ENCODE data around the gene CDH3.
A peak's percentile ranks its signal among the peaks of the same experiment; 100 is the strongest.

The CDH3 gene

GRCh38 chr16:68636818-68637217 lies 8.3 kb upstream of the CDH3 start:
- Histone ChIP-seq H3K4me3 (ENCODE audit: low read depth, low read length) (no peak overlapping the region), H3K4me1 (ENCODE audit: control insufficient read depth, insufficient read depth, low read length) (no peaks in the 10 kb centered on the region), H3K9me3 (ENCODE audit: control insufficient read depth, insufficient read depth, low read length) (no peaks in the 10 kb centered on the region), H3K9ac (ENCODE audit: low read depth, low read length) (no peak overlapping the region), H3K27me3 (ENCODE audit: control insufficient read depth, insufficient read depth, low read length) (peaks cover 7% of the 10 kb centered on the region), H3K36me3 (ENCODE audit: control insufficient read depth, insufficient read depth, low read length) (no peaks in the 10 kb centered on the region)

DNA sequence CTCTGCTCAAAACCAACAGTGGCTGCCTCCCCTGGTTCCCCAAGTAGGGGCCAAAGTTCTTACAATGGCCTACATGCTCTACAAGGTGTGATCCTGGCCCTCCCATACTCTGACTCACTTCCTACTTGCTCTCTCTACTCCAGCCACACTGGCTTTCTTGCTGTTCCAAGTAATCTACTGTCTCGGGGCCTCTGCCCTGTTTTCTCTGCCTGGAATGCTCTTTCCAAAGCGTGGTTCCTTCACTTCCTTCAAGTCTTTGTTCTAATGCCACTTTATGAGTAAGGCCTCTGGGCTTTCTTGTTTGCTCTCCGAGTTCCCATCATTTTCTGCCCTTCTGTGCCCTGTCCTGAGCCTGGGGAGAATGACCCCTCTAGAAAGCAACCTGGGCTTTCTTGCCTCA lies 4.1 kb upstream of the CDH3 start:
- Histone ChIP-seq H3K4me3 (ENCODE audit: low read depth, low read length) (no peak overlapping the region), H3K36me3 (ENCODE audit: control insufficient read depth, insufficient read depth, low read length) (no peaks in the 10 kb centered on the region), H3K27me3 (ENCODE audit: control insufficient read depth, insufficient read depth, low read length) (peaks cover 18% of the 10 kb centered on the region), H3K4me1 (ENCODE audit: control insufficient read depth, insufficient read depth, low read length) (peaks cover 7% of the 10 kb centered on the region), H3K9ac (ENCODE audit: low read depth, low read length) (no peak overlapping the region), H3K9me3 (ENCODE audit: control insufficient read depth, insufficient read depth, low read length) (no peaks in the 10 kb centered on the region)

DNA sequence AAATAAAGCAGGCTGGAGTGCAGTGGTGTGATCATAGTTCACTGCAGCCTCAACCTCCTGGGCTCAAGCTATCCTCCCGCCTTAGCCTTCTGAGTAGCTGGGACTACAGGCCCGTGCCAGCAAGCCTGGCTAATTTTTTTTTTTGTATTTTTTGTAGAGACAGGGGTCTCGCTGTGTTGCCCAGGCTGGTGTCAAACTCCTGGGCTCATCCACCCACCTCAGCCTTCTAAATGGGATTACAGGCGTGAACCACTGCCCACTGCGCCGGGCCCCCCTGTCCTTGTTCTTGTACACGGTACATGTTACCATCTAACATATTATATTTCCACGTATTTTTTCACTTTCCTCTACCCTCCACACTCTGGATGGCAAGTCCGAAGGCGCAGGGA lies 3.1 kb upstream of the CDH3 start:
- Histone ChIP-seq H3K4me3 (ENCODE audit: low read depth, low read length) (peak overlapping the region; percentile 36), H3K4me1 (ENCODE audit: control insufficient read depth, insufficient read depth, low read length) (peaks cover 10% of the 10 kb centered on the region), H3K9me3 (ENCODE audit: control insufficient read depth, insufficient read depth, low read length) (no peaks in the 10 kb centered on the region), H3K36me3 (ENCODE audit: control insufficient read depth, insufficient read depth, low read length) (no peaks in the 10 kb centered on the region), H3K27me3 (ENCODE audit: control insufficient read depth, insufficient read depth, low read length) (peaks cover 18% of the 10 kb centered on the region), H3K9ac (ENCODE audit: low read depth, low read length) (no peak overlapping the region)

- peak overlapping the region; percentile 36 for H3K4me3 ChIP-seq (ENCODE audit: low read depth, low read length)
- H3K9ac ChIP-seq (ENCODE audit: low read depth, low read length): peak overlapping the region; percentile 14
These were observed 2.5 kb upstream of the CDH3 start for GRCh38 chr16:68642436-68643101.

GRCh38 chr16:68643227-68643626 lies 1.9 kb upstream of the CDH3 start:
- peaks cover 20% of the 10 kb centered on the region for H3K4me1 ChIP-seq (ENCODE audit: control insufficient read depth, insufficient read depth, low read length)
- peaks cover 18% of the 10 kb centered on the region for H3K27me3 ChIP-seq (ENCODE audit: control insufficient read depth, insufficient read depth, low read length)
- no peaks in the 10 kb centered on the region for H3K9me3 ChIP-seq (ENCODE audit: control insufficient read depth, insufficient read depth, low read length)
- no peak overlapping the region for H3K9ac ChIP-seq (ENCODE audit: low read depth, low read length)
- no peaks in the 10 kb centered on the region for H3K36me3 ChIP-seq (ENCODE audit: control insufficient read depth, insufficient read depth, low read length)
- peak overlapping the region; percentile 36 for H3K4me3 ChIP-seq (ENCODE audit: low read depth, low read length)

More at GRCh38 chr16:68642436-68643101, 2.5 kb upstream of the CDH3 start:
- no peaks in the 10 kb centered on the region for H3K36me3 ChIP-seq (ENCODE audit: control insufficient read depth, insufficient read depth, low read length)
- H3K4me1 ChIP-seq (ENCODE audit: control insufficient read depth, insufficient read depth, low read length): peaks cover 15% of the 10 kb centered on the region
- peaks cover 18% of the 10 kb centered on the region for H3K27me3 ChIP-seq (ENCODE audit: control insufficient read depth, insufficient read depth, low read length)
- no peaks in the 10 kb centered on the region for H3K9me3 ChIP-seq (ENCODE audit: control insufficient read depth, insufficient read depth, low read length)

DNA sequence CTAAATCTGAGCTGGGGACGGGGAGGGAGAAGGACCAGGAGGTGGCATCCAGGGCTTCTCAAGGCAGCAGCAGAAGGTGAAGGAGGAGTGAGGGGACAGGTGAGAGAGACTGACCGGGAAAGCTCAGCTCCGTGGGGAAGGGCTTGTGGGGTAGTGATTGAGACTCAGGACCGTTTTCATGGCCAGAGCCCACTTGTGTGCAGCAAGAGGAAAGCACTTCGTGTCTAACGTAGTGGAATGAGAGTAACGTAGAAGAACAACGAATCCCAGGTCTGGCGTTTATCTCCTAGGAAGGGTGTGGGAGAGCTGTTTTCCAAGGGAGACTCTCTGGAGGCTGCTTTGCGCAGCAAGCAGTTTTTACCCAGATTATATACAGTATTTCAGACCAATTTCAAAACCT lies 1.3 kb upstream of the CDH3 start:
- H3K4me1 ChIP-seq (ENCODE audit: control insufficient read depth, insufficient read depth, low read length): peaks cover 20% of the 10 kb centered on the region
- H3K4me3 ChIP-seq (ENCODE audit: low read depth, low read length): peak overlapping the region; percentile 79
- peaks cover 18% of the 10 kb centered on the region for H3K27me3 ChIP-seq (ENCODE audit: control insufficient read depth, insufficient read depth, low read length)
- no peak overlapping the region for H3K9ac ChIP-seq (ENCODE audit: low read depth, low read length)
- no peaks in the 10 kb centered on the region for H3K9me3 ChIP-seq (ENCODE audit: control insufficient read depth, insufficient read depth, low read length)
- H3K36me3 ChIP-seq (ENCODE audit: control insufficient read depth, insufficient read depth, low read length): no peaks in the 10 kb centered on the region

- no peaks in the 10 kb centered on the region for H3K9me3 ChIP-seq (ENCODE audit: control insufficient read depth, insufficient read depth, low read length)
- no peak overlapping the region for H3K9ac ChIP-seq (ENCODE audit: low read depth, low read length)
- peak overlapping the region; percentile 79 for H3K4me3 ChIP-seq (ENCODE audit: low read depth, low read length)
- no peaks in the 10 kb centered on the region for H3K36me3 ChIP-seq (ENCODE audit: control insufficient read depth, insufficient read depth, low read length)
- H3K27me3 ChIP-seq (ENCODE audit: control insufficient read depth, insufficient read depth, low read length): peaks cover 18% of the 10 kb centered on the region
- peaks cover 20% of the 10 kb centered on the region for H3K4me1 ChIP-seq (ENCODE audit: control insufficient read depth, insufficient read depth, low read length)
These were observed 814 bp upstream of the CDH3 start for GRCh38 chr16:68644296-68644695.

GRCh38 chr16:68645494-68646388 lies 631 bp downstream of the CDH3 start:
- H3K27me3 ChIP-seq (ENCODE audit: control insufficient read depth, insufficient read depth, low read length): peaks cover 18% of the 10 kb centered on the region
- peak overlapping the region; percentile 79 for H3K4me3 ChIP-seq (ENCODE audit: low read depth, low read length)
- H3K9ac ChIP-seq (ENCODE audit: low read depth, low read length): peak overlapping the region; percentile 73
- H3K36me3 ChIP-seq (ENCODE audit: control insufficient read depth, insufficient read depth, low read length): peaks cover 1% of the 10 kb centered on the region
- peaks cover 20% of the 10 kb centered on the region for H3K4me1 ChIP-seq (ENCODE audit: control insufficient read depth, insufficient read depth, low read length)
- no peaks in the 10 kb centered on the region for H3K9me3 ChIP-seq (ENCODE audit: control insufficient read depth, insufficient read depth, low read length)

GRCh38 chr16:68646953-68647659 lies 2.0 kb downstream of the CDH3 start:
- peaks cover 7% of the 10 kb centered on the region for H3K36me3 ChIP-seq (ENCODE audit: control insufficient read depth, insufficient read depth, low read length)
- H3K4me3 ChIP-seq (ENCODE audit: low read depth, low read length): peak overlapping the region; percentile 79
- H3K27me3 ChIP-seq (ENCODE audit: control insufficient read depth, insufficient read depth, low read length): peaks cover 11% of the 10 kb centered on the region
- no peak overlapping the region for H3K9ac ChIP-seq (ENCODE audit: low read depth, low read length)
- no peaks in the 10 kb centered on the region for H3K9me3 ChIP-seq (ENCODE audit: control insufficient read depth, insufficient read depth, low read length)
- H3K4me1 ChIP-seq (ENCODE audit: control insufficient read depth, insufficient read depth, low read length): peaks cover 20% of the 10 kb centered on the region

DNA sequence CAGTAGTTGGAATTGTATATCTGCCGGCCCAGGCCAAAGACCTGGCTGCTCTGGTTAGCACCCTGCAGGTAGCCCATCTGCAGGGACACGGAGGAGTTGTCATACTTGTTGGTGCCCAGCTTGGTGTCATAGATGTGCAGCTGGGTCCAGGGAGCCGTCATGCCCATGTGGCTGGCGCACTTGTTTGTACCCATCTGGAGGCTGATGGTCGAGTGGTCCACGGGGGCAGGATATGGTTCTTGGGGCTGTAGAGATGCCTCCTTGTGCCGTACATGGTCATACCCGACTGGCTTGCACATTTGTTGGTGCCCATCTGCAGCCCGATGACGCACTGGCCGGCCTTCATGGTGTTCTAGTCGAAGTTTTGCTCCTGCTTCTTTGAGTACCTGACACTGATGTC lies 6.0 kb downstream of the CDH3 start:
- Histone ChIP-seq H3K9ac (ENCODE audit: low read depth, low read length) (no peak overlapping the region), H3K36me3 (ENCODE audit: control insufficient read depth, insufficient read depth, low read length) (peaks cover 7% of the 10 kb centered on the region), H3K4me3 (ENCODE audit: low read depth, low read length) (no peak overlapping the region), H3K9me3 (ENCODE audit: control insufficient read depth, insufficient read depth, low read length) (no peaks in the 10 kb centered on the region), H3K27me3 (ENCODE audit: control insufficient read depth, insufficient read depth, low read length) (no peaks in the 10 kb centered on the region), H3K4me1 (ENCODE audit: control insufficient read depth, insufficient read depth, low read length) (peaks cover 13% of the 10 kb centered on the region)

DNA sequence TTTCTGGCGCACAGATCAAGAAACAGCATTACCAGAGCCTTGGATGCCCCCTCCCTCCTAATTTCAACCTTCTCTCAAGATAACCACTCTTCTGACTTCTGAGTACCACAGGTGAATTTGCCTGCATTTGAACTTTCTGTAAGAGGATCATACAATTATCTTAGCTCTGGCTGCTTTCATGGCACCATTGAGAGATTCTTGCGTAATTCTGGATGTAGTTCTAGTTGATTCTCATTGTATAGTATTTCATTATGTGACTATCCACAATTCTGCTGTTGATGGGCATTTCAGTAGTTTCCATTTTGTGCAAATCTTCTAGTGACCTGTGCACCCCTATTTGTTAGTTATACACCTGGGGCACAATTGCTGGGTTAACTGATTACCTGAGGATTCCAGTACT lies 7.5 kb downstream of the CDH3 start:
- H3K4me3 ChIP-seq (ENCODE audit: low read depth, low read length): no peak overlapping the region
- H3K9ac ChIP-seq (ENCODE audit: low read depth, low read length): no peak overlapping the region
- peaks cover 7% of the 10 kb centered on the region for H3K36me3 ChIP-seq (ENCODE audit: control insufficient read depth, insufficient read depth, low read length)
- peaks cover 4% of the 10 kb centered on the region for H3K4me1 ChIP-seq (ENCODE audit: control insufficient read depth, insufficient read depth, low read length)
- no peaks in the 10 kb centered on the region for H3K27me3 ChIP-seq (ENCODE audit: control insufficient read depth, insufficient read depth, low read length)
- no peaks in the 10 kb centered on the region for H3K9me3 ChIP-seq (ENCODE audit: control insufficient read depth, insufficient read depth, low read length)
